Embryonic facial prominence (tissue), 1 donor: ENCODE measurements around the gene CCDC61.

ENCODE experiments used
- DNase-seq: peaks from one replicate; pipeline ENCODE4 v3.0.0-alpha.2; 2016; ENCODE audit errors: extremely low spot score

CCDC61 gene

DNA sequence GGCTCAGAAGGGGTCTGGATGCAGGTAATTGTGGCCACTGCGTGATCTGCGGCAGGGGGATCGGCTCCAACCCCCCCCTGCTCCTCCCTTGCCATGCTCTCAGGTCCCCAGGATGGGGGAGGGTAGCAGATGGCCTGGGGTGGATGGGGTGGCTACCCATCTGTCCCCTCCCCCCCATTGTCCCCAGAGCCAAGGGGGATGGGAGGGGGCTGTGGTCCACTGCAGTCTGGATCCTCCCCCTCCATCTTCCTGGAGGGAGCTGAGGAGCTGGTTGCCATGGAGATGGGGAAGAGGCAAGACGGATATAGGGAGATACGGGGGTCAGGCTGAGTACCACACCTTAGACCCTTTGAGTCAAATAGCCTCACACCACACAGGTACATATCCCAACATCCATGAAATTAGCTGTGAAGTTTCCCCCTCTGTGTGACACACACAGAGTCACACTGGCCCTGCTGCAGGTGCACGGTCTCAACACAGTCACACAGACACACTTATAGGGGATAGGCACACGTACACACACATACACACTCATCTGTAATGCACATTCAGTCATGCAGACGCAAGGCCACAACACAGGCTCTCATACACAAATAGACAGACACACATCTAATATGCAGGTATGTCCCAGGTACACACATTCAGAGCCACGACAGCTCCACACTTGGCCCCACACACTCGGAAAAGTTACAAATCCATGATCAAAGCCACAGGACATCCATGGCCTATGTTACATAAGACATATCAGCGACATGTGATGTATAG, 19.8 kb upstream of the CCDC61 start:
- no peak for DNase-seq

DNA sequence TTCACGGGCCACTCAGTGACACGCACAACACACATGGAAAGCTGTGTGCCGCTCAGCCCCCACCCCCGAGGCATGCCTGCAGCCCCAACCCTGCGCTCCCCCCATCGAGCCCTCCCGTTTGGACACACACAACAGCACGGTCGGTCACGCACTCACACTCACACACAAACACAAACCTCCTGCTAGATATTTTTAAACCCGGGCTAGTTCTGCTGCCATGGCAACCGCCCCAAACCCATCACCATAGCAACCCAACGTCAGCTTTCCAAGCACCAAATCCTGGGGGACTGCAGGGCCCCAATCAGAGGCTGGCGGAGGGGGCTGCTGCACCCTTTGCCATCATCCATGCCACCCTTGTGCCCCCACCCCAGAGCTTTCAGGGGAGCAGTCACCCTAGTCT, 19.1 kb upstream of the CCDC61 start:
- no peak for DNase-seq

DNA sequence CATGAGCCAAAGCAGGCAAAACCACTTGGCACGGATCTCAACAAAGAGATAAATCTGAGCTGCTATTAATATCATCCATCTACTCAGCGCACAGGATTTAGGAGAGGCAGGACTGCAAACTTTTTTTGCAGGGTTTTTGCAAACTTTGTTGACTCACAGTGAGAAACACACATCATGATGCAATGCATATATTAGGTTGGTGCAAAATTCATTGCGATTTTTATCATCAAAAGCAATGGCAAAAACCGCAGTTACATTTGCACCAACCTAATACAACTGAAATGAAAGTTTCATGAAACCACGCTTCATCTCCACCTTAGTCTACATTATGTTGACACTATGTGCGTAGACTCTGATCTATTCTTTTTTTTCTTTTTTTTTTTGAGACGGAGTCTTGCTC, 17.1 kb upstream of the CCDC61 start:
- no peak for DNase-seq

DNA sequence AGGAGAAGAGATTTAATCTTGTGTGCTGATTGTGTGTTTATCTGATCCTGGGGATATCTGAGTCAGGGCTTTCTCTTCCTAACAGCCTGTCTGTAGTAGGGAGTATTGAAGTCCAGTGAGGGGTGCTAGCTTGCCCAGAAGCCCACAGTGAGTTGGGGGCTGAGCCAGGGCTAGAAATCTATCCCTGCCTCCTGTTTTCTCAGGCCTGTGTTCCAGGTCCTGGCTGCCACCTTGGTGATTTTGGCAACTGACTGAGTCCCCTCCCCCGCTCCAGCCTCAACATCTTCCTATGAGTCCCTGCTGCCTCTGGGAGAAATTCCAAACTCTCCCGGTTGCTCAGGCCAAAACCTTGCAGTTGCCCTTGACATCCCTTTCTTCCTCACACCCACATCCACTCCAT, 13.9 kb upstream of the CCDC61 start:
- no peak for DNase-seq

DNA sequence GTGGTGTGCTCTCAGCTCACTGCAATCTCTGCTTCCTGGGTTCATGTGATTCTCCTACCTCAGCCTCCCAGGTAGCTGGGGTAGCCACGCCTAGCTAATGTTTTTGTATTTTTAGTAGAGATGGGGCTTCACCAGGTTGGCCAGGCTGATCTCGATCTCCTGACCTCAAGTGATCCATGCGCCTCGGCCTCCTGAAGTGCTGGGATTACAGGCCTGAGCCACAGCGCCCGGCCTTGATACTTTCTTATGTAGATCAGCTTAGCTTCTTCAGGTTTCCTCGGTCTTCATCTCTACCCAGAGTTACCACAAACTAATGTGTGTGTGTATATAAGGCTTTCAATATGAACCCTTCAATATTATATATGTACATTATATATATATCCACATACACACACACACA, 9.9 kb upstream of the CCDC61 start:
- no peak for DNase-seq

DNA sequence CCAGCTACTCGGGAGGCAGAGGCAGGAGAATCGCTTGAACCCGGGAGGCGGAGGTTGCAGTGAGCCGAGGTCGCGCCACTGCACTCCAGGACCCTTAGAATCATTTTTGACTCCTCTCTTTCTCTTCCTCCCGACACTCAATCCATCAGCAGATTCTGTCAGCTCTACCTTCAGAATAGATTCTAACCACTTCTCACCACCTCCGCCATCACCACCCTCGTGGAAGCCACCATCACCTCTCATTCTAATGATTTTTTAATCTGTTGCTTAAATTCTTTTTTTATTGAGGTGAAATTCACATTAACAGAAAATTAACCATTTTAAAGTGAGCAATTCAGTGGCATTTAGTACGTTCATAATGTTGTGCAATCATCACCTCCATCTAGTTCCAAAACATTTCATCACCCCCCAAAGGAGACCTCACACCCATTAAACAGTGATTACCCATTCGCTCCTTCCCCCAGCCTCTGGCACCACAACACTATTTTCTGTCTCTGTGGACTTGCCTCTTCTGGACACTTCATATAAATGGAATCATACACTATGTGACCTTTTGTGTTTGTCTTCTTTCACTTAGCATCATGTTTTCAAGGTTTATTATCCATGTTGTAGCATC, 5.0 kb upstream of the CCDC61 start:
- no peak for DNase-seq

DNA sequence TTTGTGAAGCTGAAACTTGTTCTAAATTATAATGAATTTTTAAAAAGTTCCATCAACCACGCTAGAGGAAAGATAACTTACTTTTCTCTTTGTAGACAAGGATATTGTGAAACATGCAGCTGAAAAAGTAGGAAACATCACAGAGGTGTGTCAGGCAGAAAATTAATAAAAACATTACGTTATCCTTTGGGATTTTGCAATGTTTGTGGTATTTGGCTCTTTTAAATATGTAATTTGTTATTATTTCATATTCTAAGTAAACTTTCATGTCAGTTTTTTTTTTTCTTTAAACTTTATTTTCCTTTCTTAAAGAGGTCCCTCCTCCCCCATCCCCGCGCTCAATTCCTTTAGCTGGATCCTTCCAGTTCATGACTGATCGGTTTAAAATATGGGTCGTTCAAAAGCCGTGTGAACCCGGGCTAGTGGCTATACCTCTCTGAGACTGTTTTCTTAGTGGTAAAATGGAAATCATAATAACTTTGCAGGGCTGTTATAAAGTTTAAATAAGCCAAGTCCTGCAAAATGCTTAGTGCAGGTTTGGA, 740 bp upstream of the CCDC61 start:
- no peak for DNase-seq

DNA sequence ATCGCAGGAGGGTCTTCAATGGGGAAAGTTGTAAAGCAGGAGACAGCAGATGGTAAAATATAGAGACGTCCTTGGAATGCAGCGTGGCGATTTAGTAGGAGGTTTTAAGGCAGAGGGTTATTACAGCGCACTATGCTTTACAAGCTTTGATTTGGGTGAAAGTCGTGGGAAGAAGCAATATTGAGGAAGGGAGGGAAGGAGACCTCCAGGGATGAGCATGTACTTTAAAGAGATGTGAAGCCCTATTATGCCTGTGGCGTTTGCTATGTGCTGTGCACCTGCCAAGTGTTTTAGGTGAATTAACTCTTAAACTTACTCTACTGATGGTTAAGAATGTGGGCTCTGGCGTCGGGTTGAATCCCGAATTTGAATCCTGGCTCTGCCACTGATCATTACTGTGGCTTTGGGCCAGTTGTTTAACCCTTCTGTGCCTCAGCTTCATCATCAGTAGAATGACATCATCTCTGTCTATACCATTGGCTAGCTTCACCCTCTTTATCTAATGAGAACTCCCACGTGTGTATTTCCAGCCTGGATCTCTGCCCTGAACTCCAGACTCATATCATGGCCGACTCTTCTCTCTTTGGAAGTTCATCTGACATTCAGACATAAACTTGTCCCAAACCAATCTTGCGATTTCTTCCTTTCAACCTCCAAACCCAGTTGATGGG, 583 bp downstream of the CCDC61 start:
- no peak for DNase-seq

DNA sequence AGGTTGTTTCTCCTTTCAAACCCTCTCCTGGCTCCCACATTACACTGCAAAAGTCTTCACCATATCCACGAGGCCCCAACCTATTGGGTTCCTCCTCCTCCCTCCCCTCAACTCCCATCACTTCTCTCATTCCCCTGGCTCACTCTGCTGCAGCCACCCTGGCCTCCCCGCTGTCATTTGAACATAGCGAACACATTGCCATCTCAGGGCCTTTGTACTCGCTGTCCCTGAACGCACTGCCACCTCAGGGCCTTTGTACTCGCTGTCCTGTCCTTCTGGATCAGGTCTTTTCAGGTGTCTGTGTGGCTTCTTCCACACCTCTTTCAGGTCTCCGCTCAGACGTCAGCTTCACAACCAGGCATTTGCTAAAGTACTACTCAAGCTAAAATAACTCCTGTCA, 1.7 kb downstream of the CCDC61 start:
- no peak for DNase-seq

DNA sequence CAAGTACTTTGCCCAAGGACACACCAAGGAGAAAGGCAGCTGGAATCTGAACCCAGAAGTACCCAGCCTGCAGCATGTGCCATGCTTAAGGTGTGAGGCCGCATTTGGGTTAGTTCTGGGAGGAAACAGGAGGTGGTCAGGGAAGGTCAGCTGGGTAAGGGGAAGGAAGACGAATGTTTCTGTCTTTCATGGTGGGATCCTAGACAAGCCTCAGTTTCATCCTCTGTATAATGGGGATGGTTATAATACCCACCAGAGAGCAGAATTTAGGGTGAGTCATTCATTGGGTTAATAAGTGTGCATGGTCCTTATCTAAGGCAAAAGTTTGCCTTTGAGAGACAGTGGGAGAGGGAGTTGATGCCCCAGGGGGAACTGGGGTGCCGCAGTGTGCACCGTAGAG, 3.6 kb downstream of the CCDC61 start:
- no peak for DNase-seq

DNA sequence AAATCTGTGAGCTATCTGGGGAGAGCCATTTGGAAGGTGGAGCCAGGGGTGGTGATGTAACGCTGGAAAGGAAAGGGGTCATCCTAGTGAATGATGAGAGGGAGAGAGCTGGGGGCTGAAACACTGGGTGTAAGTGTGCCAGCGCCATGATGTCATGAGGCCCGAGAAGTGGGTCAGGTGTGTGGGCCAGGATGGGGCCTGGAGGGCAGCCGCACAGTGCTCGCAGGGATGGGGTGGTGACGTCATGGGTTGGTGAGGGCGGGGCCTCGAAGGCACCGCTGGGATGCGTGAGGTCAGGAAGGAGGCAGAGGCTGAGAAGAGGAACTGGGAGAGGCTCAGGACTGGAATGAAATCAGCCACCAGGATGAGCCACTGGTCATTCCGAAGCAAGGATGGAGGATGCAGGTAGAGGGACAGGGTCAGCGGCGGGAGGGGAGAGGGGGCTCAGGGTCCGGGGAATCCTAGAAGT, 4.4 kb downstream of the CCDC61 start:
- no peak for DNase-seq

DNA sequence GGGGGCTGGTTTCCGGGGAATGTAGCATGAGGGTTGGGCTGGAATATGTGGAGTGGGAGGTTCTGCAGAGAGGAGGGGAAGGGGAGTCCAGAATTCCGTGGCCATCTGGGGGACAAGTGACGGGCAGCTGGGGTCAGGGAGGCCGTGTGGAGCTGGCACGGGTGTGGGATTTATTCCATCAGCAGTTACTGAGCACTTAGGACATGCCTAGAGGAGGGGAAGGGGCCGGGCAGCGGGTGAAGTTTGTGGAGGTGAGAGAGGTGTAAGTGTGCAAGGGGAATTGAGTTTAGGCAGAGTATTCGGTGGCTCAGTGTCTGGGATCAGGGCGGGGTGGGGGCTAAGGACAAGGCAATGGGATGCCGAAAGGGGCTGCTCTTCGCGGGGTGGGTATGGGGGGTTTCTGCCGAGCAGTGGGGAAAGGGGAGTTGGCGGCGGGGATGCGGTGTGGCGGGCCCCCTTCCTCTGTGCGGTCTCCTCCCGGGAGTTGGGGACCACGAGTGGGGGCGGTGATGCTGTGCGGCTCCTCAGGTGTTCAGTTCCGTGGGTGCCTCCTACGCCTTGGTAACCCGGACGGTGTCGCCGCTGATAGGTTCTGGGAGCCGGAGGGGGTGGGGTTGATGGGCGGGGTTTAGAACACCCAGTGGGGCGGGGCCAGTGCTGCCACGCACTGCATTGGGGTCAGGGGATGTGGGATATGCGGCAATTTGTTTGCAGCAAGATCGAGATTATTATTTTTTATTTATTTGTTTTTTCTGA, 5.4 kb downstream of the CCDC61 start:
- no peak for DNase-seq

DNA sequence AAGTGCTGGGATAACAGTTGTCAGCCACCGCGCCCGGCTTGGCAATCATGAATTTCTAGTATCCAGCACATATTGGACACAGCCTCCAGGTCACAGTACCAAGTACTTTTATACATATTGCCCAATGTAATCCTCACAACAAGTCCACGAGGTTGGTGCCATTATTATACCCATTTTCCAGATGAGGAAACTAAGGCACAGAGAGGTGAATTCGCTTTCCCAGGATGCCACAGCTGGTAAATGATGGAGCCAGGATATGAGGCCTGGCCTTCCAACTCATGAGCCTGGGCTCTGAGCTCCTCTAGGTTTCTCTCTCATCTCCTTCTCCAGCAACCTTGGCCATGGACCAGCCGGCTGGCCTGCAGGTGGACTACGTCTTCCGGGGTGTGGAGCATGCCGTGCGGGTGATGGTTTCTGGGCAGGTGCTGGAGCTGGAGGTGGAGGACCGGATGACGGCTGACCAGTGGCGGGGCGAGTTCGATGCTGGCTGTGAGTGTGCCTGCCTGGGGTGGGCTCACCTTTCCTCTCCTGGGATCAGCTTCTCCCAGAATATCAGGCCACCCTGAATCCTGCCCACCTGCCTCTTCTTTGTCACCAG, 7.5 kb downstream of the CCDC61 start:
- DNase-seq, result no peak

DNA sequence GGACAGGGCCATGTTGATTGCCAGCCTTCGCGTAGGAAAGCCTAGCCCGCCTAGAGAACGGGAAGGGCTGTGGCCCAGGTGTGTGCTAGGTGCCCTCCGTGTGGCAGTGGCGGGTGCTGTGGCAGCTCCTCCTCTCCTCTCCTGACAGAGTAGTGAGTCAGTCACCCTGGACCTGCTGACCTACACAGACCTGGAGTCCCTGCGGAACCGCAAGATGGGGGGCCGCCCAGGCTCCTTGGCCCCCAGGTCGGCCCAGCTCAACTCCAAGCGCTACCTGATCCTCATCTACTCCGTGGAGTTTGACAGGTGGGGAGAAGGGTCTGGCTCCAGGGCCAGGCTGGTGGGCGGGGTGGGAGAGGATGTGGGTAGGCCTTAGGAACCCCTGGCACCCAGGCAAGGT, 11.1 kb downstream of the CCDC61 start:
- DNase-seq, result no peak

DNA sequence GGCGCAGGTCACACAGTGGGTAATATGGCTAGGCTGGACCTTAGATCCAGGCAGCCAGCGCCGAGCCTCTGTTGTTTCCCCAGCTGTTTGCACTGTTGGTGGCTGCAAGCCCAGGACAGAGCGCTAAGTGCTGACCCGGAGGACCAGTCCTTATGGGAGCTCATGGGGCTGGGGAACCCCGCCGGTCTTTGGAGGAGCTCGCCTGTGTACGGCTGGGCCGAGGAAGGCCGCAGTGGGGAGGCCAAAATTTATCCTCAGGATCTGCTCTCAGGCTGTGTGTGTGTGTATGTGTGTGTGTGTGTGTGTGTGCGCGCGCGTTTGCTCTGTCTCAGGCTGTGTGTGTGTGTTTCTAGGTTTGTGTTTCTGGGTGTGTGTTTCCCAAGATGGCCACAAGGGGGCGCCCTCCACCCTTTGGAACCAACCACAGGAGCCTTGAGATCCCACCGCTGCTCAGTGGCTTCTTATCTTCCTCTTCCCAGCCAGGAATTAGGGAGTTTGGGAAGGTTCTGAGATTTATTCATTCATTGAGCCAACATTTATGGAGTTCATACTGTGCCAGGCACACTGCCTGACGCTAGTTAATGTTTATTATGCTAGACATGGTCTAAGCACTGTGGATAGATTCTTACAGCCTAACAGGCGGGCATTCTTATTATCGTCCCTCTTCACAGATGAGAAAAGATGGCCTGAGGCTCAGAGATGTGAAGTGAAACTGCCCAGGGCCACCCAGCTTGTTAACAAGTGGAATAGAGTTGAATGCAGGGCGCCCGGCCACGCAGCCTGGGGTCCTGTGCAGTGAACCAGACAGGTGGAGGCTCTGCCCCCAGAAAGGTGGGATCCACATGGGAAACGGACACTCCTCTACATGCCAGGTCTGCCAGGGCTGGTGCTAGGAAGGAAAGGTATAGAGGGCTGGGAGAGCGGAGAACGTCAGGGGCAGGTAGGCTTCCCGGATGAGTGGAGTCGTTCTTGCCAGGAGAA, 14.6 kb downstream of the CCDC61 start:
- no peak for DNase-seq

DNA sequence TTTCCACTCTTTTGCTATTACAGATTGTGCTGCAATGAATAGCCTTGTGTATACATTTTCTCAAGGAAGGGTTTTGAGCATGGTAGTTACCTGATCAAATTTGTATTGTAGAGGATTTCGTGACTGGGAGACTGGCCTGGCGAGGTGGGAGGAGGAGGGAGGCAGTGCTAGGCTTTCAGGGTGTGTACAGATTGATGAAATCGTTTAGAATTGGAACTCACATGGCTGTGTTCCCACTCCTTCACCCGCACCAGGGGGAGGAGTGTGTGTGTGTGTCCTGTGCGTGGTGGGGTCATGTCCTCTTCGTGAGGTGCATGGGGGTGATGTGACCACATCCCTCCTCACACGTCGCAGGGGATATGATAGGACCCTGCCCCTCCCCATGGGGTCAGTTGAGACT, 19.3 kb downstream of the CCDC61 start:
- no peak for DNase-seq

DNA sequence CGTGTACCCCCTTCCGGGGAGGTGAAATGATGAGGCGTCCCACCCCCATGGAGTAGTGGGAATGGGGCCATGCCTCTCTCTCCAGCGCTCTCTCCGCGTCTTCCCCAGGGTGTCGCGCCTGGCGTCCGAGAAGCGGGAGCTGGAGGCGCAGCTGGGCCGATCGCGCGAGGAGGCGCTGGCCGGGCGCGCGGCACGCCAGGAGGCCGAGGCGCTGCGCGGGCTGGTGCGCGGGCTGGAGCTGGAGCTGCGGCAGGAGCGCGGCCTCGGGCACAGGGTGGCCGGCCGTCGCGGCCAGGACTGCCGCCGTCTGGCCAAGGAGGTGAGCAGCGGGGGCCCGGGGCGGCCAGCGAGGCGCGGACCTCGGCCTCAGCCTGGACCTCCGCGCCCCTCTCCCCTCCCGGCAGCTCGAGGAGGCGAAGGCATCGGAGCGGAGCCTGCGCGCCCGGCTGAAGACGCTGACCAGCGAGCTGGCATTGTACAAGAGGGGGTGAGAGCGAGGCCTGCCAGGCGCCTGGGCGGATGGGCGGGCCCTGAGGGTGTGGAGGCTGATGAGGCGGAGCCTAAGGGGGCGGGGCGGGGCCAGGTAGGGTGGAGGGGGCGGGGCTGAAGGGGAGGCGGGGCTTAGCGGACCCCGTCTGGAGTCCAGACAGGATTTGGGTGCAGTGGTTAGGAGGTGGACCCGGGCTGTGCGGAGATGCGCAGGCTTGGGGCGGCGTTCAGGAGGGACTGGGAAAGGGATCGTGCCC, 19.8 kb downstream of the CCDC61 start:
- DNase-seq, result no peak

DNA sequence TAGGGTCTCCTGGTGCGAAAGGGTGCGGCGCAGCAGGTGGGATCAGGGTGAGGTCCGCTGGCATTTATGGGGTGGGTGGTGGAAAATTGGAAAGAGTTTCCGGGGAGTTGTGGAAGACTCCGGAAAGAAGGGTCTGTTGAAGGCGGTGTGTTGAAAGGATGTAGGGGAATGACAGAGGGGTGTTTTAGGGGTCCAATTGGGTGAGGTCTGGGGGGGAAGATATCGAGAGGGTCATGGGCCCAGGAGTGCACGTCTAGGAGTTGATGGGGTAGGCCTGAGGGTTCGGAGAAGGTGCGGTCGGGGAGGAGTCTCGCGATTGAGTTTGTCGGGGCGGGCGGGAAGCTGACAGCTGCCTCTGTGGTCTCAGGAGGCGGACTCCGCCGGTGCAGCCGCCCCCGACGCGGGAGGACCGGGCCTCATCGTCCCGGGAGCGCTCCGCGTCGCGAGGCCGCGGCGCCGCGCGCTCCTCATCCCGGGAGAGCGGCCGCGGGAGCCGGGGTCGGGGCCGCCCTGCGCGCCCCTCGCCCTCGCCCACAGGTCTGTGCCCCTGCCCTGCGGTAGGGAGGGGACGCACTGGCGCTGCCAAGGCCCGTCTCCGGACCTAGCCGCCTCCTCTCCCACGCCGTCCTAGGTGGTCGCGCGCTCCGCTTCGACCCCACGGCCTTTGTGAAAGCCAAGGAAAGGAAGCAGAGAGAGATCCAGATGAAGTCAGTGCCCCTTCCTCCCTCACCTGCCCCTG, 20.6 kb downstream of the CCDC61 start:
- no peak for DNase-seq
